Activated CD4-positive, CD25-positive, alpha-beta regulatory T cell treated with anti-CD3 and anti-CD28 coated beads, Interleukin-2, amount 50 U/mL, for 24 hours (primary cell): ENCODE measurements around the gene MYO18A.
"Not testable (repeated sequence)": the region's sequence is repeated elsewhere in the genome, so short reads cannot be mapped to it uniquely, and the experiment has no call there.

Source experiments
- ATAC-seq, 2 donors: fragments of 150-1000 bp; cut with Tn5 transposase; one replicate each; pipeline ENCODE4 v1.10.0; 2021; ENCODE audit warnings: mild to moderate bottlenecking in 1 of 2, moderate library complexity in 1 of 2

Gene MYO18A

DNA sequence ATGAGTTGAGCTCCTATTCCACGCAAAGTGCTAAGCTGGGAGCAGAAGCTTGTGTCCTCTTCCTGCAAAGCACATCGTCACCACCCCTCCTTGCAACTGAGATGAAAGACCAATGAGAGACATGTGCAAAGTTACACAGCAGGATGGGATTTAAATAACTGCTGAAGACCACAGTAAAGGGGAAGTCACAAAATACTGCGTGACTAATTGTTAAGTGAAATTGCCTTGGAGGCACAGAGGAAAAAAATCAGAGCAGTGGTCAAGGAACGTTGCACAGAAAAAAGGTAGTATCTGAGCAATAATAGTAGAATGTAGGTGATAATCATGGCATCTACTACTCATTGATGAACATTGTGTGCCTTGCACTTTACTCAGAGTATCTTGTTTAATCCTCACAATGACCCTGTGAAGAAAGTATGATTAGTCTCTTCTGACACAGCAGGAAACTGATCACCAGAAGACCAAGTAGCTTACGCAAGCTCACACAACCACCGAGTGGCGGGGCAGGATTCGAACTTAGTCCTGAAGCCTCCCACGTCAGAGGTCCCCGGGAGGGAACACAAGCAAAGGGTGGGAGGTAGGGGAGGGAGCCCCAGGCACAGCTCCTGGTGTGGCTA, 15.4 kb upstream of the MYO18A start:
- peak in 1 of 2 donors; percentile 17 for ATAC-seq

DNA sequence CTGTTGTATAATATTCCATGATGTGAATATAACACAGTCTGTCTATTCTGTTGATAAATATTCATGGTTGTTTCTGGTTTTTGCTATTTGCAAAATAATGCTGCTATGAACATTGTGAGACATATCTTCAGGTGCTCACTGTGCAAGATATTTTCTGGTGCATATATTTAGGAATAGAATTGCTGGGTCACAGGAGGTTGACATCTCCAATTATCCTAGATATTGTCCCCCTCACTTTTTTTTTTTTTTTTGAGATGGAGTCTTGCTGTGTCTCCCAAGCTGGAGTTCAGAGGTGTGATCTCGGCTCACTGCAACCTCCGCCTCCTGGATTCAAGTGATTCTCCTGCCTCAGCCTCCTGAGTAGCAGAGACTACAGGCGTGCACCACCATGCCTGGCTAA, 14.5 kb upstream of the MYO18A start:
- ATAC-seq = no peak

DNA sequence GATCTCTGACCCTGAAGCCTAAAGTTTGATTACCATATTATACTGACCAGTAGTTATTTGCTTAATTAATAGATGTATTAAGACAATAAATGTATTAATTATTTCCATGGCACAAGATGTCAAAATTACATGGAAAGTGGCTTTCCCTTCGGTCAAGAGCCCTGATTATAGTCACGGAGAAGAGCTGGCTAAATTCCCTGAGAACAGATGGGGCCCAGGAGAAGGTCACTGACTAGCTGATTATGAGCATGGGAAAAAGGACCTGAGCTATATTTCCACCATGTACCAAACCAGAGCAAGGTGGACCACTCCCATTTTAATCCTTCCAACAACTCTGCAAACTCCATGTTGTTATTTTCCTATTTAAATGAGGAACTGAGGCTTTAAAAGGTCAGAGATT, 12.9 kb upstream of the MYO18A start:
- no peak for ATAC-seq

DNA sequence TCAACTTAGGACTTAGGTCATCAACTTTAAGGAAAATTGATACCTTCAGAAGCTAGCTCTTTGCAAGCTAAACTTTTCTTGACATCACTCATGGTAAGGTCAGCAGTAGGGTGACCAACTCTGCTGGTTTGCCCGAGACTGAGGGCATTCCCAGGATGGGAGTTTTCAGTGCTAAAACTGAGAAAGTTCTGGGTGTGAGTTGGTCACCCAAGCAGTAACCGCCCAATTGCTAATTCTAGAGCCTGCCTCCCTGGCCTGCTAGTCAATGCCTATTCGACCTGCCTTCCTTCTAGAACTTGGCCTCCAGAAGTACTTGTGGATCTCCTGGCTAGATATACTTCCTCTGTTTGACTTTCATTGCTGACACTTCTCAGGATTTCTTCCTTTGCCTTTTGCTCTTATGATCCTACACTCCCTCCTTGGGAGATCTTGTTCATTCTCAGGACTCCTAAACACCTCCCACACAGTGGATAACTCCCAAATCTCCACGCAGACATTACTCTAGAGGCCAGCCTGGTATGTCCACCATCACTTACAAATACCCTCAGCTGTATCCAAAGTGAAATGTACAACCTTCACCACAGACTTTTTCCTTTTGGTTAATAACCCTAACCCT, 10.5 kb upstream of the MYO18A start:
- ATAC-seq = no peak

DNA sequence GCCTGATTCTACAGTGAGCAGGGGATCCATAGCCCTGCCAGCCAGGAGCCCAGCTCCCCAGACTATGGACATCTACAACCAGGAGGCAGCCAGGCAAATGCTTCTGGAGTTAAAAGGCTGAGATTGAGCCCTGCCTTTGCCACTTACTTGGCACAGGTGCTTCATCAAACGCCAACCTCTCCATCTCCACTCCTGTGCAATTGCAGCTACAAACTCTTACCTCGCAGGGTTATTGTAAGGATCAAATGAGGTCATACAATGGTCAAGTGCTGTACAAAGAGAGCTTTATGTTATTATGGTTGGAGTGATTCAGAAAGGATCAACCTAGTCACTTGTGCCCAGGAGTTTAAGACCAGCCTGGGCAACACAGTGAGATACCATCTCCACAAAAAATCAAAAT, 9.8 kb upstream of the MYO18A start:
- no peak for ATAC-seq

DNA sequence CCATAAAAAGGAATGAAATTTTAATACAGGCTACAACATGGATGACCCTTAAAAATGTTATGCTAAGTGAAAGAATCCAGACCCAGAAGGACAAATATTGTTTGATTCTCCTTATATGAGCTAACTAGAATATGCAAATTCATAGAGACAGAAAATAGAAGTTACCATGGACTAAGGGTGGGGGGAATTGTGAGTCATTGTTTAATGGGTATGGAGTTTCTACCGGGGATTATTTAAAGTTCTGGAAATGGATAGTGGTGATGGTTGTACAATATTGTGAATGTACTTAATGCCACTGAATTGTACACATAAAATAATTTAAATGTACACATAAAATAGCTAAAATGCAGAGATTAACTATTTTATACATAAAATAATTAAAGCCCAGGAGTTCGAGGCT, 9.2 kb upstream of the MYO18A start:
- ATAC-seq = no peak

DNA sequence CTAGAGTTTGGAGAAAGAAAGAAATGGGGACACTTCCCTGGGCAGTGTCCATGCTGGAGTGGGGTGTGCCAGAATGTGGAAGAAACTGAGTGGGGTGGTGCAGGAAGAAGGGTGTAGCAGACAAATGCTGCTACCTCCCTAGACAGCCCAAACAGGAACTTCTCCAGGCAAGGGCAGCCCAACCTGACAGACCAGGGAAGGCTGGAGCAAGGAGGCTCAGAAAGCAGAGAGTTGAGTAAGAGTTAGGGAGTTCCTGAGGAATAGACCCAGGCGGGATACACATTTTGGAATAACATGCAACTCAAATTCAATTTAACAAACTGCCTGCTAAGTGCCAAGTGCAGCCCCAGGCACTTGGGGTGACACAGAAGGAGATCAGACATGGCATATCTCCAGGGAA, 1.0 kb upstream of the MYO18A start:
- no peak for ATAC-seq

DNA sequence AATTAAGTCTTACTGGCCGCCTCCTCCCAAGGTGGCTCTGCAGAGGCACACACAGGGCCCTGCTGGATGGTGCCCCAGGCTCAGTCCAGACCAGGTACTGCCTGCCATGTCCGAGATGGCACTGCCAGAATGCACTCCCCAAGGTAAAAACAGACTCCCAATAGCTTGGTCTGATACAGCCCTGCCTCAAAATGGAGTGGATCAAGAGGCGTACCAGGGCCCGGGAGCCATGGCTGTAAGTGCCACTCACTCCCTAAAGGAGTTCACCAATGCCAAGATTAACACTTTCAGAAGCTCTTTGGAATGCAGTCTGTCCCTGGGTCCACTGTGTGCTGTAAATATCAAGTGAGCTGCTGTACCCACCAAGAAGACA, 576 bp upstream of the MYO18A start:
- no peak for ATAC-seq

DNA sequence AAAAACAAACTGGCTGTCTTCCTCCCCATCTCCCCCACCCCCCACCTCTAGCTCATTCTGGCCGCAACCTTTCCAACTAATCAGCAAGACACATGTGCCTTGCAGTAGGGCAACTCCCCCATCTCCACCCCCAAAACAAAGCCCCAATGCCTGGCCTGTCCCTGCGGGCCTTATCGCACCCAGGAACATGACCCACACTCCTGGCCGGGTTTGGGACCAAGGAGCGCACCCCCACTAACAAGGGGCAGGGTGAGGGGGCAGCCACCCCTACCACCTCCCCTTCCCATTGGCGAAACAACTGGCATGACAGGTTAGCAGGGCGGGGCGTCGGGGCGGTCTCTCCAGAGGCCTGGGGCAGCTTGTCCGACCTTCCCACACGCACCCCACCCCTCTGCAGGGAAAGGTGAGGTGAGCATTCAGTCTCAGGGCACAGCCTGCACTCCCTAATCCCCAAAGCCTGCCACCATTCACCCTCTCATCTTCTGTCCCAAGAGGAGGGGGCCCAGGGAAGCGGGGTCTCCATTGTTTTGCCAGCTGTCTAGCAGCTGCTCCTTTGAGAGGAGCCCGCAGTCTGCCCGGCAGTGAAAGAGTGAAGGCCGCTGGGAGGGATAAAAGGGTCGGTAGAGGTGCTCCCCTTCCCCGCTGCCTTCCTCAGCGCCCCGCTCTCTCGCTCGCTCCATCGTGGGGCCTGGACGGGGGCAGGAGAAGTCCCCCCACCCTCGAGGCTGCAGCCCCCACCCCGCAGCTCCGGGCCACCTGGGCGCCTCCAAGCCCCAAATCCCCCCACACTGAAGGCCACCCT, 765 bp downstream of the MYO18A start:
- ATAC-seq = no peak

DNA sequence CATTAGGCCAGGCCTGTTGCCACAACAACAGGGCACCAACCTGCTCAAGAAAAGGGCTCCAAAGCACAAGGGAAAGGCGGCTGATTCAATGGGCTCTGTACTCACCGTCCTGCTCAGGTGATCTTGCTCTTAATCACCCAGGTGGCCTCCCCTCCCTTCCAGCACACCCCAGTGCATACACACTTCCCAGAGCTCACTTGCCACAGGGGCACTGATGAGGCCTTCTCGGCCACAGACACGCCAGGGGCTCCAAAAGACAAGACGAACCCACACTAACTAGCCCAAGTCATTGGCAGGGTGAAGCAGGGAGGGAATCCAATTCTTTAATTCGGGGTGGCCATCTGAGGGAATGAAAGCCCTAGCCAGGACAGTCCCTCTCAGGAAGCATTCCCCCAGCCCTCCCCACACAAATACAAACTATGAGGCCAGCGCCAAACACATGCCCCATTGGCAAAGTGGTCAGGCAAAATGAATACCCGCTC, 1.4 kb downstream of the MYO18A start:
- no peak for ATAC-seq

DNA sequence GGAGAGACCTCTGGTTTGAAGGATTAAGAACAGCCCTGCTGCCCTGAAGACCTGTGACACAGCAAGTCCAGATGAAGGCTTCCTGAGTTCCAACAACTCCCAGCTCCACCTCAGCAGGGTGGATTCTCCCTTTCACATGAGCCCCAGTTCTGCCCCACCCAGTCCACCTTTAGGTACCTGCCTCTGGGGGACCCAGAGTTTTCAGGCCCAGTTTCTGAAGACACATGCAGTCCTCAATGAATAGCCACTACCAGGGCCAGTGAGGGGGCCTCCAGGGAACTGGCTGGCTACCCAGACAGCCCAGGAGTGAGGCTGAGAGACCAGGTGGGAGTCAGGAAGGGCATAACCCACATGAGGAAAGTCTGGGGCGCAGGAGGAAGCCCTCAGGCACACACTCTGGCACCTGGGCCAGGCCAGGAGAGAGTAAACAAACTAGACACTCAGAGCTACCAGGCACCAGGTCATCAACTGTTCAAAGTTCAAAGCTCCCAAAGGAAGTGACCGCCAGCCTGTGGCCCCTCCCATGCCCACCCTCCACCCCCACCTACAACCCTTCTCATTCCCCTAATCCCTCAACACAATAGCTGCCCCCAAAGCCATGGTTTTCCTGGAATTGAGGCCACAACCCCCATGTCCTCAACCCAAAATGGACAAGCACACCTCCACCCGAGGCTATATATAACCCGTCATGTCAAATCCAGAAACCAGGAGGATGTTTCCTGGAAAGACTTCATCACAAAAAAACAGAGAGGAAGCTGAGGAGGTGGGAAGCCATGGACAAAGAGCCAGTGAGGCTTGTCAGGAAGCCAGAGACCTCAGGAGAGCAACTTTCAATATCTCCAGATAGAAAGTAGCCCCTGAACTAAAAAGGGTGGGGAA, 2.1 kb downstream of the MYO18A start:
- ATAC-seq = no peak

DNA sequence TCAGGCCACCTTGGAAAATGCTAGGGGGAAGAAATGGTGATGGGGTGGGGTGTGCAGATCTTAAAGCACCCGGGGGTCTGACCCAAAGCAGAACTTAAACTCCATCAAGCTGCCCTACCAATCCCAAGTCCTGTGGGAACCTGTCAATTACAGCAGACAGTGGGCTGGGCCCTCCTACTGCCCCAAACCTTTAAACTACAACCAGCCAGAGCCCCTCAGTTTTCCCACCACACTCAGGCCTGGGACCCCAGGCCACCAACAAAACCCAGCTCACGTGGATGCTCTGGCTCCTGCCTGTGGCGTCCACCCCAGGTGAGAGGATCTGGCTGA, 2.7 kb downstream of the MYO18A start:
- no peak for ATAC-seq

DNA sequence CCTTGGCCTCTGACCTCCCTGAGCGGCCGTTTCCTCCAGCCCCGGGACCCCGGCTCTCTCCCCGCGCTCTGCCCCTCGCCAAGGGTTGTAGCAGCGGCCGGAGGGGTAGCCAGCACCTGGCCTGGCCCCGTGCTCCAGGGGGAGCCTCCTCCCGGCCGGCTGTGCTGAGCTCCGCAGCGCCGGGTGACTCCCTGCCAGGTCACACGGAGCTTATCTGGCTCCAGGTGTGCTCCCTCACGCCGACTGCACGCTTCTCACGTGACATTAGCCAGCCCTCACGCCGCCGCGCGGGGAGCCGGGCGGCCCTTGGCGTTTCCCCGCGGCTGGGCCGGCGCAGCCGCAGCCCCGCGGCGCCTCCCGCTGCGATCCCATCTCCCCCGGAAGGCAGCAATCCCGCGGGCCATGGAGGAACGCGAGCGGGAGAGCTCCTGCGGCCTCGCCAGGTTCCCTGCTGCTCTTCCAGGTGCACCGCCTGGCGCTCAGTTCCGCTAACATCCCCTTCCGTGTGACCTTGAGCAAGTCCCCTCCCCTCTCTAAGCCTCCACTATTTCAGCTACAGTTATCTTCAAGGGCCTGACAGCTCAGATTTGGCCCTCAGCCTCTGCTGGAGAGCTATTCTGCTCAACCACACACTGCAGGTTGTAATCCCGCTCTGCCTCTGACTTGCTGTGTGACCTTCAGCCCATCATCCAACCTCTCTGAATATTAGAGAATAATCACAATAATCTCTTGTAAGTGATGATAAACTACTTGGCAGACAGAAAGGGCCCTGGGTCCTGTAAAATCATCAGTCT, 3.4 kb downstream of the MYO18A start:
- peak; percentile 73 to 75 for ATAC-seq

DNA sequence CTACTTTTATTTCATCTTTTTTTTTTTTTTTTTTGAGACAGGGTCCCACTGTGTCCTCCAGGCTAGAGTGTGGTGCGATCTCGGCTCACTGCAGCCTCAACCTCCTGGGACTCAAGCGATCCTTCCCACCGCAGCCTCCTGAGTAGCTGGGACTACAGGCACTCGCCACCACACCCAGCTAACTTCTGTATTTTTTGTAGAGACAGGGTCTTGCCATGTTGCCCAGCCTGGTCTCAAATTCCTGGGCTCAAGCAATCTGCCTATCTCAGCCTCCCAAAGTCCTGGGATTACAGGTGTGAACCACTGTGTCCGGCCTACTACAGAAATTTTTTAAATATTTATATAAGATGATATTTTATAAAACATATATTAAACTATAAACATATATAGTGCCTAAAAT, 4.8 kb downstream of the MYO18A start:
- ATAC-seq = no peak

DNA sequence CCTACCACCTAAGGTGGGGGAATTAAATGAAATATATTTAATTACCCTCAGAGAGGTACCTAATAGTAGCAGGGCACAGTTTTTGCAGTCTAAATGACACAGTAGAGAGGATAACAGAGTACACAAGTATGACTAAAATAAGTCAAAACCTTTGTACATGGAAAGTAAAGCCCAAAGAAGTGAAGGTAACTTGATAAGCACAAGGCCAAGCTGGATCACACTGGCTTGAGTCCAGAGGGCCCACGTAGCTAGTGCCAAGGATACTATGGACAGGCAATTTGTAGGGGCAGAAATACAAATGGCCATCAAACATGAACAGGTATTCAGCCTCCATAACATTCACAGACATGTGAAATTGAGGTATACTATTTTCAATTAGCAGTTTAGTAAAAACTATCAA, 7.6 kb downstream of the MYO18A start:
- ATAC-seq = no peak

DNA sequence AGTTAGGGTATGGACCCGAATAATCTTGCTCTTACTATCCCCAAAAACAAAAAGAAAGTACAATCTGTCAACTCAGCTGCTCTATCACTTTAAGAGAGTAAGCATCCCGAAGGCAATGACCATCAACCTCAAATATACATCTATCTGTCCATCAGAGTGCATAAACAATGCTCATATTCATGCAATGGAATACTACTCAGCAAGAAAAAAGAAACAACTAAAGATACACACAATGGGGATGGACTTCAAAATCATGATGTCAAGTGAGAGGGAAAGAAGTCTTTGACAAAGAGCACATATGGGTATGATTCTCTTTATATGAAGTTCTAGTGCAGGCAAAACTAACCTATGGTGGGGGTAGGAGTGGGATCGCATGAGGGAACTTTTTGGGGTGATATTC, 9.5 kb downstream of the MYO18A start:
- no peak for ATAC-seq

DNA sequence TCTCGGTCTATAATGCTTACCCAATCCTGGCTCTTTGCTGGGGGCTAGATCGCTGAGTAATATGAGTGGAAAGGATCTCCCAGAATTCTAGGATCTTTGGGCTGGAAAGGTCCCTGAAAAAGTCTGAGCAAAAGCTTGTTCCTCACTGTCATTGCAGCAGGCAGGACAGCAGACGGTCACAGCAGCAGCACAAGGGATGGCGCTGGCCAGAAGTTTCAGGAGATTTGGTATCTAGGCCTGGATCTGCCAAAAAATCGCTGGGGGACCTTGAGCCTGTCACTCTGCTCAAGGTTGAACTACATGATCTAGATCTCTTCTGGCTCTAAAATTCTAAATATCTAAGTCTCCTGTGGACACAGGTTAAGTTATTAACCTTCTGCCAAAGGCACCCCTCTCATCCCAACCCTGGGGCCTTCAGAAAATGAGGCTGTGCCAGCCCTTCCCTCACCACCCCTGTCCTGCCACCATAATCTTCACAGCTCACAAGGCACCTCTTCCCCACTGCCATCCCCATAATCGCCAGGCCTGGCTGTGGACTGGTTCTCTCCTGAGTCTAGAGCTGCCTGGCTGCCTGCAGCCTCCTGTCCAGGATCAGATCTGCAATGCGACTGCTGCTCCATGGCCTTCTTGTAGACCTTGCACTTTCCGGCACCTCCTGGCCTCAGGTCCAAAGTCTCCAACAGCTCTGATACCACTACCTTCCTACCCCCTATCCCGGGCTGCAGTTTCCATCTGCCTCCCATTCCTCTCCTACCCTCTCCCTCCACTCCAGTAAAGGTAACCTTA, 10.2 kb downstream of the MYO18A start:
- ATAC-seq = no peak

DNA sequence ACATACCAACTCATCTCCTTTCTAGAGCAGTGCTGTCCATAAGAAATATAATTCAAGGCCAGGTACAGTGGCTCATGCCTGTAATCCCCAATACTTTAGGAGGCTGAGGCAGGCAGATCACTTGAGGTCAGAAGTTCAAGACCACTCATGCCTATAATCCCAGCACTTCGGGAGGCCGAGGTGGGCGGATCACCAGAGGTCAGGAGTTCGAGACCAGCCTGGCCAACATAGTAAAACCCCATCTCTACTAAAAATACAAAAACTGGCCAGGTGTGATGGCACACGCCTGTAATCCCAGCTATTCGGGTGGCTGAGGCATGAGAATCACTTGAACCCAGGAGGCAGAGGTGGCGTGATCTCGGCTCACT, 11.5 kb downstream of the MYO18A start:
- ATAC-seq = not testable (repeated sequence)

DNA sequence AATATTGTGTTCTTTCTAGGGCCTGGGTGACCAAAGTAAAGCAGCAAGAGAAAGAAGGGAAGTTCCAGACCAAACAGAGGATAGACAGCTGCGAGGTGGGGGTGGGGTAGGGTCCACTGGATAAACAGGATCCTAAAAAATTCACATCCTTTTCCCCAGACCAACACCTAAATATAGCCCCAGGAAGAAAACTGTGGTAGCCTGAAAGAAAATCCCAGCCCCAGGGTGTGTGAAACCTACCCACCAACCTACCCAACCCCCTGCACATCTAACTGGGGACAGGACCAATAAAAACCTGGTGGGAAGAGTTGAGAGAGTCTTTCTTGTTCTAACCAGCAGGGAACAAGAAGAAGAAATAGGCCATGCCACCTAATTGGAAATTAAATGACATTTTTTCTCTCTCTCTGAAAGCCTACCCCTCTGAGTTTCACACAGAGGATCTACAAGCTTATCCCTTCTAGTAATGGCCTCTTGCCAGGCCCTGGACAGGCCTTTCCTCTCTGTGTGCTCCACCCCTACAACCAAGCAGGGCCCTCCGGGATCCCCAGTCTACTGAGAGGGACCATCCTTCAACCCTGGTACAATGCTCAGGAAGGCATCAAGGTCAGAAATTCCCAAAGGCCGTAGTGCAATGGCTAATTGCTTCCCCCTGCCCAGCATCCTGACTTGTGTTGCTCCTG, 12.0 kb downstream of the MYO18A start:
- no peak for ATAC-seq

DNA sequence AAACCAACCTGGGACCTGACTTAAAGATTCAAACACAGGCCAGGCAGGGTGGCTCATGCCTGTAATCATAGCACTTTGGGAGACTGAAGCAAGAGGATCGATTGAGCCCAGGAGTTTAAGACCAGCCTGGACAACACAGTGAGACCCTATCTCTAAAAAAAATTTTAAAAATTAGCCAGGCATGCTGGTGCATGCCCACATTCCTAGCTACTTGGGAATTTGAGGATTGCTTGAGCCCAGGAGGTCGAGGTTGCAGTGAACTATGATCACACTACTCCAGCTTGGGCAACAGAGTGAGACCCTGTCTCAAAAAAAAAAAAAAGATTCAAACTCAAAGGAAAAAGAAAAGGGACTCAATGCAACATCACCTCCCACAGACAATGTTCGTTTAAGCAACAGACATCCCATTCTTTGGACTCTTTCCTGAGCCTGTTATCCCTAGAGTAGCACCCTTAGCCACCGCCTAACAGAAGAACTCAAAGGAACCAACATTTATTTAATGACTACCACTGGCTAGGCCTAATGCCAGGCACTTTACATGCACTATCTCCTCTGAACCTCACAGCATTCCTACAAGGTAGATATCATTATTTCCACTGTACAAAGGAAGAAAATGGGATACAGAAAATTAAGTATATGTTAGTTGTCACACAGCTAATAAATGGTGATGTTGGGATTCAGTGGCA, 12.7 kb downstream of the MYO18A start:
- no peak for ATAC-seq
